Bone marrow (tissue), 2 donors: ENCODE data around the gene GPR39.

Experiments
- DNase-seq, 2 donors: peaks; one replicate each; lab custom pipeline; 2025; lab: John Stamatoyannopoulos, UW

The GPR39 gene

GRCh38 chr2:132642415-132642814, 225.8 kb downstream of the GPR39 start:
- no peak for DNase-seq

GRCh38 chr2:132645176-132645575, 228.6 kb downstream of the GPR39 start:
- no peak for DNase-seq

- no peak for DNase-seq
Observed at GRCh38 chr2:132645722-132646539, 229.3 kb downstream of the GPR39 start.

- no peak for DNase-seq
Observed at GRCh38 chr2:132646540-132647108, 230.0 kb downstream of the GPR39 start.

GRCh38 chr2:132651115-132652045, 234.8 kb downstream of the GPR39 start:
- no peak for DNase-seq

DNA sequence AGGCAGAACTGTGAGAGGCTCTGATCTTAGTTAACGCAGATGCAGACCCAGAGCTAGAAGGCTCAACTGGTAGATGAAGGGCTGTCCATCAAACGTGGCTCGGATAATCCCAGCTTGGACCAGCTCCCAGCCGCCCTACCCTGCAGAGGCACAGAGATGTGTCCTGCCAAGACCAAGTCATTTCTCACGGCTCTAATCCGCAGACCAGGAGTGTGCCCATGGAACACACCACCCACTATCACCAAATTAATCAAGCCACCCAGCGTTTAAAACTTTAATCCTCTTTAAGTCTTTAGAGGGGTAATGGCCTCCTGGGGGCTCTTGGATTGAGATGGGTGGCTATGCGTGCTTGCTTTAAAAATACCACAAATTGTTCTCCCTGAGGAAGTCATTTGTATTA, 235.9 kb downstream of the GPR39 start:
- no peak for DNase-seq

GRCh38 chr2:132654335-132654734, 237.7 kb downstream of the GPR39 start:
- no peak for DNase-seq

DNA sequence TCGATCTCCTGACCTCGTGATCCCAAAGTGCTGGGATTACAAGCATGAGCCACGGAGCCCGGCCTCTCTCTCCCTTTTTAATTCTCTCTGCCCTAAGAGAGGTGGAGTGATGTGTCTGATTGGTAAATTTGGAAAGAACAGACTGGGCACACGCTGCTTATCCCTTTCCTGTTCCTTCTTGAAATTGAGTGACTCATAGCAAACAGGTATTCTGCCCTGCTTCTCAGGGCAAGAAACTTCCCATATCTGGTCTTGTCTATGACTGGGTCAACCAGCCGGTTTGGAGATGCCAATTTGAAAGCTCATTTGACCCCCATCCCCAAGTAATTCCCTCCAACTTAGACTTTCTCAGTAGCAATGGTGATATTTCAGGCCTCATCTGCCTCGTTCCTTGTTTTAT, 238.4 kb downstream of the GPR39 start:
- no peak for DNase-seq

- no peak for DNase-seq
Observed at GRCh38 chr2:132656266-132656975, 239.8 kb downstream of the GPR39 start.

GRCh38 chr2:132659331-132659730, 242.7 kb downstream of the GPR39 start:
- DNase-seq: no peak

- no peak for DNase-seq
Observed at GRCh38 chr2:132662732-132663131, 246.1 kb downstream of the GPR39 start.

- no peak for DNase-seq
Observed at GRCh38 chr2:132664096-132664495, 247.5 kb downstream of the GPR39 start.

DNA sequence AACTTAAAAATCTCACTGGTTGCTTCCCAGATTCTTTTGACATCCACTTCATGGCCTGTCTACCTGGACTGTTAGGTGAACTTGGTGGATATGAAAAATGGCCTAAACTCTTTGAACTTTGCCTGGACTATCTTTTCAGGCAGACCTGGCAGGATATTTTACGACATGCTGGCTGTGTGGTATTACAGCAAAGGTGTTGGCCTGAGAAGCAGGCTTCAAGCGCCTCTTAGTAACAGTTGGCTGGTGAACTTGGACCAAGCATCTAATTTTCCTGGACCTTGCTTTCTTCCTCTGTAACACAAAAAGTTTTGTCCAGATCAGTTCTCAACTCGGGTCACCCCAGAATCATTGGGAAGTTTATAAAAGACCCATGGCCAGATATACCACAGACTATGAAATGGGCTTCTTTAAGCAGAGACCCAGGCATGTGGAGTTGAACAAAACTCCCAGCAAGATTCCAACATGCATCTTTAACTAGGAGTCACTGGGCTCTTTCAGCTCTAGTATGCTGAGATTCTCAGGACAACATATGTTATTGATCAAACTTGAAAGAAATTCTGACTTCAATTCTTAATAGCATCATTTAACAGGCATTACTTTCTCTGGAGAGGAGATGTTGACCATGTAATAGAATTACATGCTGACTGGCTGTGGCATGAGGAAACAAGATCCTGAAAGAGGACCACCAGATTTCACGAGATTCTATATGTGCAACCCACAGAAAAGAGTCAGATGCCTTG, 249.0 kb downstream of the GPR39 start:
- DNase-seq: no peak

GRCh38 chr2:132667706-132668105, 251.1 kb downstream of the GPR39 start:
- no peak for DNase-seq

DNA sequence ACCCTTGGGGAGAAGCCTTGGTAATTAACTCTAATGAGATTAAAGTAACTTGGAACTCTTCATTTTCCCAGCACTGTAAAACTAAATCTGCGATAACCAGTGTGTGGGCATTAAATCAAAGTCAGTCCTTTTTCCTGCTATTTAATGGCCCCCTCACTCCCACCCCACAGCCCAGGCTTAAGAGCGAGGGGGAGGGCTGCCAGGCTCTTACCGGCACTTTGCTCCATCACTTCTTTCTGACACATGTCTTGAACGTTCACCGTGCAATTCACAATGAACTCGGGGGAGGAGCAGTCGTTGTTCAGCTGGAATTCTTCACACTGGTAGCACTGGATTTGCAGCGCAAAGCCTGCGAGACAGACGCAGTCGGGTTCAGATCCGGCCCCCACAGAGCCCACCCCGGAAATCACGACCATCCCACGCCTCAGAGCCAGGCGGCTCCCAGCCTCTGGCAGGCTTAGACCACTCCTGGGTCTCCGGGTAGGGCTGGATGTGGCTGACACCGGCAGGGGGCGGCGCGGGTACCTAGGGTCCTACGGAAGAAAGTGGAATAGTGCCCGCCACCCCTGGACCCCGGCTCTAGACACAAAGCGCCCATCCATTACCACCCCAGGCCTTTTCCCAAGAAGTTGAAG, 251.7 kb downstream of the GPR39 start:
- DNase-seq: no peak

GRCh38 chr2:132668987-132669907, 252.6 kb downstream of the GPR39 start:
- no peak for DNase-seq

DNA sequence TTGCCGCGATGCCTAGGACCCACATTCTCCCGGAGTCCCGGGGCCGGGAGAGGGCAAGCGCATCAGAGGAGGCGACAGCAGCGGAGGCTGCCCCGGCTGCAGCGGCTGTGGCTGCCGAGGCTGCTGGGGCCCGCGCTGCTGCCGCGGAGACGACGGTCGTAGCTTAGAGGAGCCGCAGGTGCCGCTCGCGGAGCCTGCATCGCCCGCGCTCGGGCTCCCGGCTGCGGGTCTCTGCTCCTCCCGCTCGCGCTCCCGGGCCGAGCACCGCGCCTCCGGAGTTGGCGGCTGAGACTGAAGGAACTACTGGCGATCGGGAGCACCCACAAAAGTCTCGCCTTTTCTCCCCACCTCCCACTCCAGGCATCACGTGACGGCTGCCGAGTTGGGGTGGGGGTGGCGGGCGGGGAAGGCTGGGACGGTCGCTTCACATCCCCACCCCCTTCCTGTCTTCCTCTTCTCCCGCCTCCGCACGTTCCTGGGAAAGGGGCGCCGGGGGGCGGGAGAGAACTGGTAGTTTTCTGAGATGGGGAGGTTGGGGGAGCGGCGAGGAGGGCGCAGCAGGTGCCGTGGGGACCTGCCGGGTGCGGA, 253.4 kb downstream of the GPR39 start, which contains the start of gene LYPD1:
TSS of gene LYPD1 (minus strand) at position 298 of the 588 bp plus-strand sequence. CDS start at position 25, 273 bp downstream.
- no peak for DNase-seq

- no peak for DNase-seq
Observed at GRCh38 chr2:132670496-132671150, 254.0 kb downstream of the GPR39 start.
